ENCODE measurements around the gene HS3ST6.
"Not testable (repeated sequence)": the region's sequence is repeated elsewhere in the genome, so short reads cannot be mapped to it uniquely, and the experiment has no call there.

Gene HS3ST6

GRCh38 chr16:1961651-1962067 lies 43.4 kb upstream of the HS3ST6 start:
- no peak for DNase-seq (ENCODE audit: low spot score)

GRCh38 chr16:1960665-1961630 lies 42.7 kb upstream of the HS3ST6 start:
- DNase-seq (ENCODE audit: low spot score): no peak
- in situ Hi-C loops (cut with MboI; ENCODE audit: low pct_unique_long_range_greater_than_20kb, low sequenced_read_pairs, unreplicated experiment): no loop called here
- no peak for TF ChIP-seq CTCF (IDR thresholded peaks at IDR 0.05; ENCODE audit: extremely low read depth, insufficient read depth, missing control alignments)

More at GRCh38 chr16:1961651-1962067, 43.4 kb upstream of the HS3ST6 start:
- TF ChIP-seq CTCF (IDR thresholded peaks at IDR 0.05; ENCODE audit: extremely low read depth, insufficient read depth, missing control alignments): no peak
- in situ Hi-C loops (cut with MboI; ENCODE audit: low pct_unique_long_range_greater_than_20kb, low sequenced_read_pairs, unreplicated experiment): no loop called here

- in situ Hi-C loops (cut with MboI; ENCODE audit: low pct_unique_long_range_greater_than_20kb, low sequenced_read_pairs, unreplicated experiment): no loop called here
- DNase-seq (ENCODE audit: low spot score): peak; percentile 94
- TF ChIP-seq CTCF (IDR thresholded peaks at IDR 0.05; ENCODE audit: extremely low read depth, insufficient read depth, missing control alignments): peak; percentile 93
Measured at GRCh38 chr16:1959269-1960039, 41.2 kb upstream of the HS3ST6 start, which contains the start of gene NDUFB10. Gene NDUFB10, plus strand, starts transcription at chr16:1959538. Its CDS starts 87 bp downstream, at chr16:1959625.

GRCh38 chr16:1958715-1959268 lies 40.6 kb upstream of the HS3ST6 start:
- in situ Hi-C loops (cut with MboI; ENCODE audit: low pct_unique_long_range_greater_than_20kb, low sequenced_read_pairs, unreplicated experiment): no loop called here
- DNase-seq (ENCODE audit: low spot score): no peak
- peak; percentile 6 for TF ChIP-seq CTCF (IDR thresholded peaks at IDR 0.05; ENCODE audit: extremely low read depth, insufficient read depth, missing control alignments)

GRCh38 chr16:1958143-1958491 lies 39.9 kb upstream of the HS3ST6 start:
- in situ Hi-C loops (cut with MboI; ENCODE audit: low pct_unique_long_range_greater_than_20kb, low sequenced_read_pairs, unreplicated experiment); DNase-seq (ENCODE audit: low spot score): not testable (repeated sequence)

GRCh38 chr16:1957434-1958142 lies 39.4 kb upstream of the HS3ST6 start:
- in situ Hi-C loops (cut with MboI; ENCODE audit: low pct_unique_long_range_greater_than_20kb, low sequenced_read_pairs, unreplicated experiment): not testable (repeated sequence)

GRCh38 chr16:1953734-1954133 lies 35.5 kb upstream of the HS3ST6 start:
- no peak for DNase-seq (ENCODE audit: low spot score)
- no peak for TF ChIP-seq CTCF (IDR thresholded peaks at IDR 0.05; ENCODE audit: extremely low read depth, insufficient read depth, missing control alignments)
- in situ Hi-C loops (cut with MboI; ENCODE audit: low pct_unique_long_range_greater_than_20kb, low sequenced_read_pairs, unreplicated experiment): no loop called here

More at GRCh38 chr16:1957434-1958142, 39.4 kb upstream of the HS3ST6 start:
- DNase-seq (ENCODE audit: low spot score): not testable (repeated sequence)
